ENCODE results near the gene FURIN.
"Not testable (repeated sequence)": the region's sequence is repeated elsewhere in the genome, so short reads cannot be mapped to it uniquely, and the experiment has no call there.

Gene FURIN

GRCh38 chr15:90921887-90922286, 53.5 kb downstream of the FURIN start:
- no peak for TF ChIP-seq CTCF (IDR thresholded peaks at IDR 0.05; ENCODE audit: extremely low read depth, insufficient read depth, missing control alignments)
- in situ Hi-C loops (cut with MboI; ENCODE audit: low pct_unique_long_range_greater_than_20kb, low sequenced_read_pairs, unreplicated experiment), result no loop called here
- no peak for DNase-seq (ENCODE audit: low spot score)

- DNase-seq (ENCODE audit: low spot score), result peak; percentile 80
- in situ Hi-C loops (cut with MboI; ENCODE audit: low pct_unique_long_range_greater_than_20kb, low sequenced_read_pairs, unreplicated experiment), result not testable (repeated sequence)
These were observed 54.4 kb downstream of the FURIN start for GRCh38 chr15:90922712-90923322.

GRCh38 chr15:90924375-90924774, 56.0 kb downstream of the FURIN start:
- peak; percentile 80 for DNase-seq (ENCODE audit: low spot score)
- in situ Hi-C loops (cut with MboI; ENCODE audit: low pct_unique_long_range_greater_than_20kb, low sequenced_read_pairs, unreplicated experiment), result no loop called here
- TF ChIP-seq CTCF (IDR thresholded peaks at IDR 0.05; ENCODE audit: extremely low read depth, insufficient read depth, missing control alignments), result no peak

- DNase-seq (ENCODE audit: low spot score); in situ Hi-C loops (cut with MboI; ENCODE audit: low pct_unique_long_range_greater_than_20kb, low sequenced_read_pairs, unreplicated experiment): not testable (repeated sequence)
These were observed 58.4 kb downstream of the FURIN start for GRCh38 chr15:90926766-90927165.

- DNase-seq (ENCODE audit: low spot score); in situ Hi-C loops (cut with MboI; ENCODE audit: low pct_unique_long_range_greater_than_20kb, low sequenced_read_pairs, unreplicated experiment): not testable (repeated sequence)
These were observed 59.7 kb downstream of the FURIN start for GRCh38 chr15:90928106-90928505.

- DNase-seq (ENCODE audit: low spot score), result no peak
- in situ Hi-C loops (cut with MboI; ENCODE audit: low pct_unique_long_range_greater_than_20kb, low sequenced_read_pairs, unreplicated experiment), result no loop called here
- TF ChIP-seq CTCF (IDR thresholded peaks at IDR 0.05; ENCODE audit: extremely low read depth, insufficient read depth, missing control alignments), result no peak
These were observed 61.0 kb downstream of the FURIN start for GRCh38 chr15:90929246-90930019.

GRCh38 chr15:90930861-90931574, 62.6 kb downstream of the FURIN start:
- DNase-seq (ENCODE audit: low spot score), result no peak
- no peak for TF ChIP-seq CTCF (IDR thresholded peaks at IDR 0.05; ENCODE audit: extremely low read depth, insufficient read depth, missing control alignments)
- in situ Hi-C loops (cut with MboI; ENCODE audit: low pct_unique_long_range_greater_than_20kb, low sequenced_read_pairs, unreplicated experiment), result no loop called here

GRCh38 chr15:90931575-90931827, 63.1 kb downstream of the FURIN start:
- TF ChIP-seq CTCF (IDR thresholded peaks at IDR 0.05; ENCODE audit: extremely low read depth, insufficient read depth, missing control alignments), result no peak
- DNase-seq (ENCODE audit: low spot score), result no peak
- in situ Hi-C loops (cut with MboI; ENCODE audit: low pct_unique_long_range_greater_than_20kb, low sequenced_read_pairs, unreplicated experiment), result no loop called here
